Caco-2 (cell line): ENCODE data around the gene PRCD. TPM values are rescaled to one million over a fixed set of nuclear protein-coding genes. Genes with fewer than 3 reads are reported as not detected.

ENCODE experiments used
- BruUV-seq: library from RNA; stranded (reverse); fragments of 400-500 nt; replicated peaks from 2 replicates; lab custom pipeline; 2021; lab: Mats Ljungman, UMichigan
- CTCF ChIA-PET: fragments of 300-600 bp; sonication (Branson Sonifier 250); formaldehyde crosslinking; loops from one replicate; lab custom pipeline; 2022; ENCODE audit warnings: antibody characterized with exemption; lab: Charles Lee
- POLR2A ChIA-PET: fragments of 300-600 bp; sonication (Branson Sonifier 250); formaldehyde crosslinking; loops from one replicate; lab custom pipeline; 2022; ENCODE audit warnings: antibody characterized with exemption; lab: Charles Lee
- DNase-seq, 2 experiments: peaks; one replicate each; pipeline versions ENCODE4 v3.0.0 to v3.0.0-alpha.2; 2020 to 2022
- H3K27me3 ChIP-seq: replicated peaks from 2 replicates; pipeline ENCODE4 v1.6.0; 2011; ENCODE audit warnings: low read length; ENCODE audit not compliant: control insufficient read depth, insufficient read depth
- H3K36me3 ChIP-seq: 2 replicates; pipeline ENCODE4 v1.5.1; 2011; ENCODE audit warnings: low read length; ENCODE audit not compliant: control insufficient read depth, insufficient read depth
- H3K4me1 ChIP-seq: fragments of 250-450 bp; sonication (Bioruptor Pico); 2 replicates; pipeline ENCODE4 v1.5.1; 2020; ENCODE audit warnings: mild to moderate bottlenecking
- H3K4me3 ChIP-seq: 2 replicates; pipeline ENCODE4 v1.5.1; 2011; ENCODE audit warnings: low read depth, mild to moderate bottlenecking, control low read depth, low read length
- H3K9me3 ChIP-seq: fragments of 250-450 bp; sonication (Bioruptor Pico); 2 replicates; pipeline ENCODE4 v1.5.1; 2020; ENCODE audit warnings: mild to moderate bottlenecking, moderate library complexity
- H3K27ac Mint-ChIP-seq: one replicate; pipeline ENCODE4 v1.8.0; 2022; ENCODE audit warnings: mixed read lengths; ENCODE audit not compliant: unreplicated experiment
- H3K27me3 Mint-ChIP-seq: one replicate; pipeline ENCODE4 v1.8.0; 2022; ENCODE audit warnings: mixed read lengths; ENCODE audit not compliant: insufficient read depth, unreplicated experiment
- H3K36me3 Mint-ChIP-seq: one replicate; pipeline ENCODE4 v1.8.0; 2022; ENCODE audit warnings: mild to moderate bottlenecking, mixed read lengths; ENCODE audit not compliant: insufficient read depth, unreplicated experiment
- H3K4me1 Mint-ChIP-seq: one replicate; pipeline ENCODE4 v1.8.0; 2022; ENCODE audit warnings: low read depth, mixed read lengths; ENCODE audit not compliant: unreplicated experiment
- H3K4me3 Mint-ChIP-seq: one replicate; pipeline ENCODE4 v1.8.0; 2022; ENCODE audit warnings: mild to moderate bottlenecking, moderate library complexity, mixed read lengths; ENCODE audit not compliant: unreplicated experiment
- H3K9me3 Mint-ChIP-seq: one replicate; pipeline ENCODE4 v1.8.0; 2022; ENCODE audit warnings: mixed read lengths; ENCODE audit not compliant: unreplicated experiment
- intact Hi-C: fragments of 100-400 bp; cut with micrococcal nuclease; formaldehyde crosslinking; loops from one replicate; pipeline ENCODE4 v1.10.0; 2022; ENCODE audit not compliant: unreplicated experiment
- total RNA-seq: library from RNA; stranded (reverse); gene quantifications from 2 replicates; pipeline ENCODE4 v1.2.3, GENCODE V29; 2022
- TF ChIP-seq, protein P1 (sequence below), 2 experiments: fragments of 200-600 bp in 1 of 2; IDR thresholded peaks; 1 replicate in 1 of 2; 2 replicates in 1 of 2; pipeline versions ENCODE4 v1.5.1 to v1.8.0; 2011 to 2022; ENCODE audit warnings: antibody characterized with exemption in 1 of 2, control low read depth in 1 of 2, inconsistent platforms in 1 of 2, low read depth in 1 of 2, low read length in 1 of 2, mild to moderate bottlenecking in 1 of 2, moderate library complexity in 1 of 2; ENCODE audit not compliant: insufficient read depth in 1 of 2, severe bottlenecking in 1 of 2, unreplicated experiment in 1 of 2

The PRCD gene
- total RNA-seq, 1 experiment from 2014 or later, result not detected

DNA sequence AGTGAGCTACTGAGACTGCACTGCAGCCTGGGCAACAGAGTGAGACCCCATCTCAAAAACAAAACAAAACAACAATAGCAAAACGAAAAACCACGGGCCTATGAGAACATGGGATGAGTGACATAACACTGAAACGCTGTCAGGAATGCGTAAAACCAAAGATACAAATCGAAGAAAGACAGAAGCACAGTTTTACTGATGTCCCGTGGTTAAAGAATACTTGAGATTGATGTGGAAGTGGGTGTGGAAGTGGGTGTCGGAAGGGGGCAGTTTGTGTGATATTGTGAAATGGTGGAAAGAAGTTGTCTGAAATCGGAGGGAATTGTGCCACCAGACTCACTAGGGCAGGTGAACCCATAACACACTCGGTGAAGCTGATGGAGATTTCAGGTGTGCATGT is 36.3 kb downstream of the PRCD start:
- H3K4me3 ChIP-seq, result no peak overlapping the region
- H3K4me1 Mint-ChIP-seq, result no peaks in the 10 kb centered on the region
- H3K4me1 ChIP-seq, result peaks cover under 1% of the 10 kb centered on the region; the same call in 1 of the 2 replicates
- TF ChIP-seq, protein P1, sequence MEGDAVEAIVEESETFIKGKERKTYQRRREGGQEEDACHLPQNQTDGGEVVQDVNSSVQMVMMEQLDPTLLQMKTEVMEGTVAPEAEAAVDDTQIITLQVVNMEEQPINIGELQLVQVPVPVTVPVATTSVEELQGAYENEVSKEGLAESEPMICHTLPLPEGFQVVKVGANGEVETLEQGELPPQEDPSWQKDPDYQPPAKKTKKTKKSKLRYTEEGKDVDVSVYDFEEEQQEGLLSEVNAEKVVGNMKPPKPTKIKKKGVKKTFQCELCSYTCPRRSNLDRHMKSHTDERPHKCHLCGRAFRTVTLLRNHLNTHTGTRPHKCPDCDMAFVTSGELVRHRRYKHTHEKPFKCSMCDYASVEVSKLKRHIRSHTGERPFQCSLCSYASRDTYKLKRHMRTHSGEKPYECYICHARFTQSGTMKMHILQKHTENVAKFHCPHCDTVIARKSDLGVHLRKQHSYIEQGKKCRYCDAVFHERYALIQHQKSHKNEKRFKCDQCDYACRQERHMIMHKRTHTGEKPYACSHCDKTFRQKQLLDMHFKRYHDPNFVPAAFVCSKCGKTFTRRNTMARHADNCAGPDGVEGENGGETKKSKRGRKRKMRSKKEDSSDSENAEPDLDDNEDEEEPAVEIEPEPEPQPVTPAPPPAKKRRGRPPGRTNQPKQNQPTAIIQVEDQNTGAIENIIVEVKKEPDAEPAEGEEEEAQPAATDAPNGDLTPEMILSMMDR (IDR thresholded peaks at IDR 0.05; ENCODE audit: insufficient read depth in 1 of 2, low read depth in 1 of 2, low read length in 1 of 2, severe bottlenecking in 1 of 2, unreplicated experiment in 1 of 2), result no peak
- ChIA-PET POLR2A (no interaction called here), CTCF (no interaction called here)
- no peaks in the 10 kb centered on the region for H3K27me3 ChIP-seq
- no peak overlapping the region for H3K4me3 Mint-ChIP-seq
- DNase-seq, result no peak
- no peak overlapping the region for H3K27ac Mint-ChIP-seq
- BruUV-seq, result no TSS peak
- H3K36me3 ChIP-seq, result no peaks in the 10 kb centered on the region
- H3K36me3 Mint-ChIP-seq, result peaks cover 11% of the 10 kb centered on the region
- no peaks in the 10 kb centered on the region for H3K27me3 Mint-ChIP-seq
- H3K9me3 ChIP-seq, result no peaks in the 10 kb centered on the region
- no peaks in the 10 kb centered on the region for H3K9me3 Mint-ChIP-seq
- intact Hi-C loops, result no loop called here

DNA sequence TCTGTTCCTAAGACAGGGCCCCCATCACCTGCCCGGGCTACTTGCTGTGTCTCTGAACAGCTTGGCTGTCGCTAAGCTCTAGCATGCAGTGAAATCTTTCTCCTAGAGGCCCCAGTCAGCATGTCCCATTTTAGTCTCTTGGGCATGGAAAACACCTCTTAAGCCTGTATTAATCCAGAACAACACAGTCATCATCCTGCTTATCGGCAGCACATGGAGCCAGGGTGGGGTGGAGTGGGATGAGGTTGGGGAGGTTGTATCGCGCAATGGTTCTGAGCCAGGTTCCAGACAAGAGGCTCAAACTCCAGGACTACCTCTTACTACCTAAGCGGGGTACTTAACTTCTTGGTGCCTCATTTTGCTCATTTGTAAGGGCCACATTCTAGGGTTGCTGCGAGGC is 38.0 kb downstream of the PRCD start:
- H3K4me3 ChIP-seq, result no peak overlapping the region
- H3K9me3 Mint-ChIP-seq, result no peaks in the 10 kb centered on the region
- H3K27ac Mint-ChIP-seq, result no peak overlapping the region
- BruUV-seq, result no TSS peak
- no peaks in the 10 kb centered on the region for H3K4me1 ChIP-seq
- H3K27me3 ChIP-seq, result no peaks in the 10 kb centered on the region
- ChIA-PET POLR2A (no interaction called here), CTCF (interaction anchor here (0.5 kb wide), 1 partner anchor 121 kb away, joined by 3 read pairs; no protein-coding TSS in a partner anchor)
- H3K27me3 Mint-ChIP-seq, result no peaks in the 10 kb centered on the region
- intact Hi-C loops, result no loop called here
- H3K36me3 Mint-ChIP-seq, result peaks cover 11% of the 10 kb centered on the region
- H3K36me3 ChIP-seq, result no peaks in the 10 kb centered on the region
- TF ChIP-seq, protein P1 (IDR thresholded peaks at IDR 0.05; ENCODE audit: insufficient read depth in 1 of 2, low read depth in 1 of 2, low read length in 1 of 2, severe bottlenecking in 1 of 2, unreplicated experiment in 1 of 2), result no peak
- no peak overlapping the region for H3K4me3 Mint-ChIP-seq
- no peak for DNase-seq
- H3K9me3 ChIP-seq, result no peaks in the 10 kb centered on the region
- no peaks in the 10 kb centered on the region for H3K4me1 Mint-ChIP-seq

DNA sequence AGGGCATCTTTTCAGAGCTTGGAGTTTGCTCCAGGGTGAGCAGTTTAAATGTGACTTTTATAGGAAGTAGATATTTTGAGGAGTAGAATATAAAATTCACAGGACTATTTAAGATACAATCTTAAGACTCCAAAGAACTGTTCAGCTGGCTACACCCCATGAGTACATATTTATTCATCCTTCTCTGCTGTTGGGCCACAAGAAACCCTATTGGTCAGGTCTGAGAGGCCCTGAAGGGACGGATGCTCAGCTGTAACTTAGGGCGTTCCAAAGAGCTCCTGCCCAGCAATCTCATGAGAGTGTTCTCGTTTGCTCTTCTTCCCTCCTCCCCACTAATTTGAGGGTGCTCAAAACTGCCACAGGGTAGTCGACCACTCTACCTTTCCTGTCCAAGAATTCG is 38.5 kb downstream of the PRCD start:
- intact Hi-C loops, result no loop called here
- Mint-ChIP-seq H3K27me3 (no peaks in the 10 kb centered on the region), H3K4me1 (no peaks in the 10 kb centered on the region), H3K4me3 (no peak overlapping the region), H3K27ac (no peak overlapping the region), H3K9me3 (no peaks in the 10 kb centered on the region), H3K36me3 (peaks cover 11% of the 10 kb centered on the region)
- no peaks in the 10 kb centered on the region for H3K9me3 ChIP-seq
- no peak for DNase-seq
- POLR2A ChIA-PET, result no interaction called here
- no peaks in the 10 kb centered on the region for H3K36me3 ChIP-seq
- H3K27me3 ChIP-seq, result no peaks in the 10 kb centered on the region
- no peaks in the 10 kb centered on the region for H3K4me1 ChIP-seq
- H3K4me3 ChIP-seq, result no peak overlapping the region
- CTCF ChIA-PET, result no interaction called here
- TF ChIP-seq, protein P1 (IDR thresholded peaks at IDR 0.05; ENCODE audit: insufficient read depth in 1 of 2, low read depth in 1 of 2, low read length in 1 of 2, severe bottlenecking in 1 of 2, unreplicated experiment in 1 of 2), result no peak
- BruUV-seq, result no TSS peak
